Mononuclear cell (primary cell): ENCODE measurements around the gene CPOX. TPM values are rescaled to one million over a fixed set of nuclear protein-coding genes. Genes with fewer than 3 reads are reported as not detected.

Experiments
- H3K27me3 ChIP-seq: 2 replicates; pipeline ENCODE4 v1.6.0; 2011; ENCODE audit warnings: low read length, control low read depth; ENCODE audit not compliant: insufficient read depth
- H3K4me1 ChIP-seq: 2 replicates; pipeline ENCODE4 v1.5.1; 2011; ENCODE audit warnings: mild to moderate bottlenecking, low read length, control low read depth; ENCODE audit not compliant: insufficient read depth
- H3K4me3 ChIP-seq: 2 replicates; pipeline ENCODE4 v1.5.1; 2011; ENCODE audit warnings: mild to moderate bottlenecking, low read length, moderate library complexity
- H3K9me3 ChIP-seq: 2 replicates; pipeline ENCODE4 v1.5.1; 2011; ENCODE audit warnings: low read depth, mild to moderate bottlenecking, control low read depth, low read length
- total RNA-seq: library from RNA; depleted of rRNA; stranded (reverse); fragments of >200 nt; gene quantifications from one replicate; pipeline ENCODE4 v1.2.3, GENCODE V29; 2012

CPOX gene
- total RNA-seq, 1 donor: 7.0 TPM

- no peaks in the 10 kb centered on the region for H3K4me1 ChIP-seq
- no peaks in the 10 kb centered on the region for H3K27me3 ChIP-seq
- no peaks in the 10 kb centered on the region for H3K9me3 ChIP-seq
- no peak overlapping the region for H3K4me3 ChIP-seq
Observed at GRCh38 chr3:98542623-98543022, 50.8 kb downstream of the CPOX start.

GRCh38 chr3:98541695-98542094 lies 51.7 kb downstream of the CPOX start:
- no peak overlapping the region for H3K4me3 ChIP-seq
- no peaks in the 10 kb centered on the region for H3K9me3 ChIP-seq
- no peaks in the 10 kb centered on the region for H3K4me1 ChIP-seq
- H3K27me3 ChIP-seq: no peaks in the 10 kb centered on the region

DNA sequence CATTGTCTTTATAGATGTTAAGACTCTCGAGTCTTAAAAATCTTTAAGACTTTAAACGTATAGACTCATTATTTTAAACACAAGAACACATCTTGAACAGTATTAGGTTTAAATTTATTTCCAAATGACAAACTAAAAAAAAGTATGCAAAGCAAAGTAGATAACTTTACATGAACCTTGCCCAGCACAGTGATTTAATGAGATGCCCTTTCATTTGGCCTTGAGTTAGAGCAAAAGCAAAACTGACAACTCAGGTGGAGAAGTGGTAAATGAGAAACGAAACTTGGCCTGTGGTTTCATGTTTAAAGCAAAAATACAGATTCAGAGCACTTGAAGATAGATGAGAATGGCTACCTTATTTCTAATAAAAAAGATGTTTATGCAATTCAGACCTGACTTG lies 53.1 kb downstream of the CPOX start:
- no peaks in the 10 kb centered on the region for H3K4me1 ChIP-seq
- no peaks in the 10 kb centered on the region for H3K27me3 ChIP-seq
- H3K9me3 ChIP-seq: no peaks in the 10 kb centered on the region
- H3K4me3 ChIP-seq: no peak overlapping the region

DNA sequence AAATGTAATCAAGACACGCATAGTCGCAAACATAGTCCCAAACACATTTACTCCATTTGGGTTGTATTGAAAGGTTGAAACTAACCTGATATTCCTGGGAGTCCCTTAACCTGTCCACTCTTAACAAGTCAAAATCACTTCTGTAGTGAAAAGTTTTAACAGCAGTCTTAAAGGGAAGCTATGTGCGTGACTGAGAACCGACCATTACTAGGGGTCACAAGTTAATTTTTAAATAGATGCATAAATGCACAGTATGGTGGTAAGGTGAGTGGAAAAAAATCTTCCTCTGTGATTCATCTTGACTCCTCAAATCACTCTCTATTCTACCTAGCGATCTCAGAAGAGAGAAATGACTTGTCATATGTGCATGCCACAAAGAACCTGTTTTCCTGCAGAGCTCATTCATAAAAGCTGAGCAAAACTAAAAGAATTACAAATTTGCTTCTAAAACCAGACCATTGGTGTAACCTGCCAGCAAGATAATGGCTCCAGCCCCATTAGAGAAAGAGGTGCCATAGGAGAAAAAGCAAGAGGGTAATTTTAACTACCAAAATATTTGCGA lies 56.9 kb downstream of the CPOX start:
- H3K4me1 ChIP-seq: no peaks in the 10 kb centered on the region
- no peaks in the 10 kb centered on the region for H3K27me3 ChIP-seq
- no peak overlapping the region for H3K4me3 ChIP-seq
- H3K9me3 ChIP-seq: no peaks in the 10 kb centered on the region

- Histone ChIP-seq H3K4me1 (no peaks in the 10 kb centered on the region), H3K27me3 (no peaks in the 10 kb centered on the region), H3K4me3 (no peak overlapping the region), H3K9me3 (no peaks in the 10 kb centered on the region)
Observed at GRCh38 chr3:98534734-98535133, 58.7 kb downstream of the CPOX start.

DNA sequence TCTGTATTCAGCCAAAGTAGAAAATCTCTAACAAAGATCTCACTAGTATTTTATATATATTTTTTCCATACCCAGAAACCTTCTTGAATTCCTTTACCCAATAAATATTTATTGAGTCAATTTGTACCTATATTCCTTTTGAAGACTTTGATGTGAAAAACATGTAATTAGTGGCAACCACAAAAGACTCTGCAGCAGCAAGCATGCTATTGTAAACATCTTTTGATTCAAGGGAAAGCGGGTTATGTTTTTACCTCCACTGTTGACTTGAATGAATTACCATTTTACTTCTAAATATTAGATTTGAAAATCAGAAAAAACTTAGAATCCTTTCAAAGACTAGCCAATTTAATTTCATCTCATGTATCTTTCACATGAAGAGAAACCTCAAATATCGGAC lies 59.2 kb downstream of the CPOX start:
- Histone ChIP-seq H3K27me3 (no peaks in the 10 kb centered on the region), H3K4me1 (no peaks in the 10 kb centered on the region), H3K4me3 (no peak overlapping the region), H3K9me3 (no peaks in the 10 kb centered on the region)

- H3K27me3 ChIP-seq: no peaks in the 10 kb centered on the region
- no peaks in the 10 kb centered on the region for H3K4me1 ChIP-seq
- H3K4me3 ChIP-seq: peak overlapping the region; percentile 4
- no peaks in the 10 kb centered on the region for H3K9me3 ChIP-seq
Observed at GRCh38 chr3:98532709-98533571, 60.5 kb downstream of the CPOX start.

DNA sequence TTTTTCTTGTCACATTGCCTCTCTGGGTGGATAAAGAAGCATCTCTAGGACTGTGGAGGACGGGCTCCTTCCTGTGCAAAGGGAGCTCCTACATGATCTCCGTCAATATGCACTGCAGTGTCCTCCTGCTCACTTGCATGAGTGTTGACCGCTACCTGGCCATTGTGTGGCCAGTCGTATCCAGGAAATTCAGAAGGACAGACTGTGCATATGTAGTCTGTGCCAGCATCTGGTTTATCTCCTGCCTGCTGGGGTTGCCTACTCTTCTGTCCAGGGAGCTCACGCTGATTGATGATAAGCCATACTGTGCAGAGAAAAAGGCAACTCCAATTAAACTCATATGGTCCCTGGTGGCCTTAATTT lies 61.2 kb downstream of the CPOX start:
- no peaks in the 10 kb centered on the region for H3K4me1 ChIP-seq
- H3K9me3 ChIP-seq: no peaks in the 10 kb centered on the region
- H3K27me3 ChIP-seq: no peaks in the 10 kb centered on the region
- peak overlapping the region; percentile 4 for H3K4me3 ChIP-seq

GRCh38 chr3:98531622-98532274 lies 61.7 kb downstream of the CPOX start, which contains the start of gene GPR15:
TSS of gene GPR15 (plus strand) at chr3:98531978. CDS start at chr3:98532034, 56 bp downstream.
- Histone ChIP-seq H3K4me1 (no peaks in the 10 kb centered on the region), H3K9me3 (no peaks in the 10 kb centered on the region), H3K27me3 (no peaks in the 10 kb centered on the region), H3K4me3 (peak within 1 kb of the TSS; percentile 4)

- Histone ChIP-seq H3K27me3 (no peaks in the 10 kb centered on the region), H3K9me3 (no peaks in the 10 kb centered on the region), H3K4me1 (no peaks in the 10 kb centered on the region), H3K4me3 (no peak overlapping the region)
Observed at GRCh38 chr3:98530676-98531075, 62.7 kb downstream of the CPOX start.

DNA sequence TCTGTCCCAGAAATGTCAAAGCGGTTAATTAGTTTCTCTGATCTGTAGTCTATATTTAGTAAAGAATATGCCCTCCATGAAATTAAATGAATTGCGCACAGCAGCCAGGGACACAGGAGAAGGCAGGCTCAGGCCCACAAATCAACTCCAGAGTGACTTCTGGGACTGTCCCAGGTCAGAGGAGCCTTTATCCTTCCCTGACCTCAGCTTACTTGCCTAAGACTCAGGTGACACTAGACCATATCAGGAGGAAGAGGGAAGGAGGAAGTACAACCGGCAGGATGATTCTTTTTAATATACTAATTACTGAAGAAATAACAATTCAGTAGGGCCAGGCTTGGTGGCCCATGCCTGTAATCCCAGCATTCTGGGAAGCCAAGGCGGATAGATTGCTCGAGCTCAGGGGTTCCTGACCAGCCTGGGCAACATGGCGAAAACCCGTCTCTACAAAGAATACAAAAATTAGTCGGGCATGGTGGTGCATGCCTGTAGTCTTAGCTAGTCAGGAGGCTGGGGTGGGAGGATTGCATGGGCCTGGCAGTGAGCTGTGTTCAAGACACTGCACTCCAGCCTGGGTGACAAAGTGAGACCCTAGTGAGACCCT lies 63.5 kb downstream of the CPOX start:
- Histone ChIP-seq H3K9me3 (no peaks in the 10 kb centered on the region), H3K27me3 (no peaks in the 10 kb centered on the region), H3K4me3 (no peak overlapping the region), H3K4me1 (no peaks in the 10 kb centered on the region)

Other genes starting within 250 kb of the CPOX start
- gene OR5K4, start 239.8 kb downstream of the CPOX start, total RNA-seq: not detected
- 0.10 TPM for gene OR5K3, start 202.9 kb downstream of the CPOX start, total RNA-seq
- not detected for gene OR5K1, start 130.4 kb downstream of the CPOX start, total RNA-seq
- not detected for gene OR5K2, start 95.9 kb downstream of the CPOX start, total RNA-seq
- gene CLDND1, start 70.7 kb downstream of the CPOX start, total RNA-seq: 187 TPM
- gene GPR15, start 61.6 kb downstream of the CPOX start, total RNA-seq: 40.1 TPM
- gene ST3GAL6, start 169.7 kb upstream of the CPOX start, total RNA-seq: 5.5 TPM